Stimulated activated naive CD8-positive, alpha-beta T cell treated with anti-CD3 and anti-CD28 coated beads, Interleukin-15, Interleukin-2, amounts not matched to agents 100 ng/mL and 50 ng/mL, for 24 hours (primary cell): ENCODE measurements around the gene FHL1.
A peak's percentile ranks its signal among the peaks of the same experiment; 100 is the strongest.

Source experiments
- H3K27ac Mint-ChIP-seq: one replicate; pipeline ENCODE4 v1.8.0; 2021; ENCODE audit warnings: mild to moderate bottlenecking, mixed read lengths
- H3K27me3 Mint-ChIP-seq: one replicate; pipeline ENCODE4 v1.8.0; 2021; ENCODE audit warnings: mixed read lengths
- H3K36me3 Mint-ChIP-seq: one replicate; pipeline ENCODE4 v1.8.0; 2021; ENCODE audit warnings: low read depth, mixed read lengths
- H3K4me1 Mint-ChIP-seq: one replicate; pipeline ENCODE4 v1.8.0; 2021; ENCODE audit warnings: low read depth, mixed read lengths
- H3K4me3 Mint-ChIP-seq: one replicate; pipeline ENCODE4 v1.8.0; 2021; ENCODE audit warnings: mild to moderate bottlenecking, mixed read lengths
- H3K9me3 Mint-ChIP-seq: one replicate; pipeline ENCODE4 v1.8.0; 2021; ENCODE audit warnings: mixed read lengths

FHL1 gene

DNA sequence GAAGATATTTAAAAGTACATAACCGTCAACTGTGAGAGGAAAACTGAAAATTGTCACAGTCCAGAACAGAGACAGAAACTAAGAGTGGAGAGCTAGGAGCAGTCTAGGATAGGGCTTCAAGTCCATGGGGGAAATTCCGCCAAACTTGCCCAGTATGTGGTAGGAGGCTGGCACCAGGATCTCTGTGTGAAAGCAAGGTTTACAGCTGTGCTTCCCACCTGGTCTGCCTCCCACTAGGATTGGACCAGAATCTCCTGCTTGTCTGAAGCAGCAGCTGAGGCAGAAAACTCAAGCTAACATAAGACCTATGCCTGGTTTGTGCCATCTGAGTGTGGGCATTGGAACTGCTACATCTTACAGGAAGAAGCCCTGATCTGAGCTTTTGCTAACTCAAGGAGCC is 18.6 kb upstream of the FHL1 start:
- H3K27me3 Mint-ChIP-seq = no peaks in the 10 kb centered on the region
- no peak overlapping the region for H3K4me3 Mint-ChIP-seq
- H3K4me1 Mint-ChIP-seq = peaks cover 21% of the 10 kb centered on the region
- no peaks in the 10 kb centered on the region for H3K9me3 Mint-ChIP-seq
- no peaks in the 10 kb centered on the region for H3K36me3 Mint-ChIP-seq
- no peak overlapping the region for H3K27ac Mint-ChIP-seq

GRCh38 chrX:136130931-136131833 is 16.2 kb upstream of the FHL1 start:
- Mint-ChIP-seq H3K27me3 (no peaks in the 10 kb centered on the region), H3K9me3 (no peaks in the 10 kb centered on the region), H3K4me1 (peaks cover 21% of the 10 kb centered on the region), H3K27ac (peak overlapping the region; percentile 81), H3K36me3 (no peaks in the 10 kb centered on the region), H3K4me3 (no peak overlapping the region)

DNA sequence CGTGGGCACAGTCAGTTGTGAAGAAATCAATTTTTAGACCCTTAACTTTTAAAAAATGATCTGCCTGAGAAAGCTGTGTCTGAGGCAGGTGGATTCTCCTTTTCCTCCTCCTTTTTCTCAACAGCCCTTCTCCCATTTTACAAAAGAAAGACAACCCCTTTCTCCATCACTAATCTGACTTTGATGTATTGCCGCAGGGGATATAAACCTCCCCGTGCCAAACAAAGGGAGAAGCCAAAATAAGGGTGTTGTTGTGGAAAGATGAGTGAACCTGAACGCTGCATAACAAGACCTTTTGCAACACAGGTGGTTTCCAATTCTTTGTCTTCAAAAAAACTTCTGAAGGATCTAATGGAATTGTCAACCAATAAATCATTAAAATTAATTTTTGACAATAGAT is 8.4 kb upstream of the FHL1 start:
- no peaks in the 10 kb centered on the region for H3K27me3 Mint-ChIP-seq
- H3K9me3 Mint-ChIP-seq = no peaks in the 10 kb centered on the region
- H3K4me3 Mint-ChIP-seq = no peak overlapping the region
- no peak overlapping the region for H3K27ac Mint-ChIP-seq
- H3K4me1 Mint-ChIP-seq = peaks cover 7% of the 10 kb centered on the region
- no peaks in the 10 kb centered on the region for H3K36me3 Mint-ChIP-seq

DNA sequence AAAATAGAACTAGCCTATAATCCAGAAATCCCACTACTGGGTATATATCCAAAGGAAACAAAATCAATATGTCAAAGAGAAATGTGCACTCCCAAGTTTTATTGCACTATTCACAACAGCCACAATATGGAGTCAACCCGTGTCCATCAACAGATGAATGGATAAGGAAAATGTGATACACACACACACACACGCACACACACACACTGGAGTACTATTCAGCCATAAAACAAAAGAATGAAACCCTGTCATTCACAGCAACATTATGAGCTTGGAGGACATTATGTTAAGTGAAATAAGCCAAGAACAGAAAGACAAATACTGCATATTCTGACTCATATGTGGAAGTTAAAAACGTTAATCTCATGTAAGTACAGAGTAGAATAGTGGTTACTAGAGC is 5.8 kb upstream of the FHL1 start:
- Mint-ChIP-seq H3K27ac (peak overlapping the region; percentile 3), H3K4me1 (peaks cover 23% of the 10 kb centered on the region), H3K27me3 (peaks cover 6% of the 10 kb centered on the region), H3K9me3 (peaks cover 4% of the 10 kb centered on the region), H3K4me3 (no peak overlapping the region), H3K36me3 (no peaks in the 10 kb centered on the region)

DNA sequence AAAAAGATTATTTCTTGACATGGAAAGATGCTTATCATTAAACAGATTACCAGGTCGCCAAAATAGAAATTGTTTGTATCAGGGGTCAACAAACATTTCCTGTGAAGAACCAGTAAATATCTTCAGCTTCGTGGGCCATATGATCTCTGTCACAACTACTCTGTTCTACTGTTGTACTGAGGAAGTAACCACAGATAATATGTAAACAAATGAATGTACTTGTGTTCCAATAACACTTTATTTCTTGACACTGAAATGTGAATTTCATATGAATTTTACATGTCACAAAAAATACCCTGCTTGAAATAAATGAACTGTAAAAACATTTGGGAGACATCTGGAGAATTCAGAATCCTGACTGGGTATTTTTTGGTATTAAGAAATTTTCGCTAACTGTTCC is 4.7 kb upstream of the FHL1 start:
- Mint-ChIP-seq H3K9me3 (peaks cover 4% of the 10 kb centered on the region), H3K27ac (no peak overlapping the region), H3K27me3 (peaks cover 6% of the 10 kb centered on the region), H3K36me3 (no peaks in the 10 kb centered on the region), H3K4me3 (no peak overlapping the region), H3K4me1 (peaks cover 26% of the 10 kb centered on the region)

- Mint-ChIP-seq H3K27ac (peak overlapping the region; percentile 49), H3K9me3 (peaks cover 4% of the 10 kb centered on the region), H3K27me3 (peaks cover 6% of the 10 kb centered on the region), H3K4me1 (peaks cover 29% of the 10 kb centered on the region), H3K4me3 (peak overlapping the region; percentile 63), H3K36me3 (no peaks in the 10 kb centered on the region)
Observed at GRCh38 chrX:136143711-136144110, 3.6 kb upstream of the FHL1 start.

GRCh38 chrX:136146614-136147314 is 569 bp upstream of the FHL1 start:
- peak overlapping the region; percentile 85 for H3K4me3 Mint-ChIP-seq
- H3K27ac Mint-ChIP-seq = peak overlapping the region; percentile 82
- H3K9me3 Mint-ChIP-seq = peaks cover 4% of the 10 kb centered on the region
- H3K27me3 Mint-ChIP-seq = peaks cover 6% of the 10 kb centered on the region
- peaks cover 29% of the 10 kb centered on the region for H3K4me1 Mint-ChIP-seq
- H3K36me3 Mint-ChIP-seq = no peaks in the 10 kb centered on the region

DNA sequence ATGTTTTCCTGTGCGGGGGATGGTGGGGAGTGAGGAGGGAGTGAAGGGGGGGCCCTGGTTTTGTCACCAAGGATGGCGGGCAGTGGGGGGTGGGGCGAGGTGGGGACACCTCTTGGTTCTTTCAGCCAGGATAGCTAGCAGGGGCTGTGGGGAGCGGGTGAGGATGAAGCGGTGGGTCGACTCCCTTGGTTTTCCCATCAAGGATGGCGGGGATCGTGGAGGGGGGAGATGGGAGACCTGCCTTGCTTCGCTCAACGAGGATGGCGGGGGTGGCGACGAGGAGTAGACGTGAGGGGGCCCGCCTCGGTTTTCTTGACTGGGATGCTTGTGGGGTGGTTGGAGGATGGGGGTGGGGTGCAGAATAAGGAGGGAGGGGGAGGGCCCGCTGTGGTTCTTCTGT is 643 bp downstream of the FHL1 start:
- Mint-ChIP-seq H3K27ac (no peak overlapping the region), H3K4me3 (no peak overlapping the region), H3K27me3 (peaks cover 6% of the 10 kb centered on the region), H3K9me3 (peaks cover 4% of the 10 kb centered on the region), H3K36me3 (no peaks in the 10 kb centered on the region), H3K4me1 (peaks cover 29% of the 10 kb centered on the region)

DNA sequence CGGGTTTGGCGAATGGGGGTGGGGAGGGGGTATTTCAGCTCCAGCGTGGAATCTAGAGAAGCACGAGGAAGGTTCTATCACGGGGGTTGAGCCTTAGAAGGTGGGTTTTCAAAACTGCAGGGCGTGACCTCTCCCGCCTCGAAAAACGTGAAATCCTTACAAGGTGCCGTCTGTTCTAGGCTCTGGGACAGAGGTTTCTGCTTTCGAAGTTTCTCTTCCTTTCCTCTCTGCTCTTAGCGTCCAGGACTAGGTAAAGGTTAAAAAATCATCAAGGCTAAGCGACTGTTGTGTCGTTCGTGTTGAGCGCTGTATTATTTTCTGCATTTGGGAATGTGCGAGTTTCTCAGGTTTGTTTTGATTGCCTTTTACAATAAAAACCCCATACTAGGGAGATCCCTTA is 1.1 kb downstream of the FHL1 start:
- Mint-ChIP-seq H3K4me1 (peaks cover 28% of the 10 kb centered on the region), H3K27me3 (peaks cover 6% of the 10 kb centered on the region), H3K9me3 (peaks cover 4% of the 10 kb centered on the region), H3K36me3 (no peaks in the 10 kb centered on the region), H3K4me3 (peak overlapping the region; percentile 54), H3K27ac (no peak overlapping the region)

- Mint-ChIP-seq H3K36me3 (no peaks in the 10 kb centered on the region), H3K27ac (no peak overlapping the region), H3K27me3 (no peaks in the 10 kb centered on the region)
Observed at GRCh38 chrX:136154998-136155397, 7.7 kb downstream of the FHL1 start.

GRCh38 chrX:136156560-136157117 is 9.3 kb downstream of the FHL1 start:
- peaks cover 8% of the 10 kb centered on the region for H3K4me1 Mint-ChIP-seq
- H3K27ac Mint-ChIP-seq = no peak overlapping the region
- H3K36me3 Mint-ChIP-seq = no peaks in the 10 kb centered on the region
- no peaks in the 10 kb centered on the region for H3K9me3 Mint-ChIP-seq
- no peak overlapping the region for H3K4me3 Mint-ChIP-seq
- no peaks in the 10 kb centered on the region for H3K27me3 Mint-ChIP-seq

More at GRCh38 chrX:136154998-136155397, 7.7 kb downstream of the FHL1 start:
- H3K4me1 Mint-ChIP-seq = peaks cover 8% of the 10 kb centered on the region
- no peaks in the 10 kb centered on the region for H3K9me3 Mint-ChIP-seq
- H3K4me3 Mint-ChIP-seq = no peak overlapping the region

DNA sequence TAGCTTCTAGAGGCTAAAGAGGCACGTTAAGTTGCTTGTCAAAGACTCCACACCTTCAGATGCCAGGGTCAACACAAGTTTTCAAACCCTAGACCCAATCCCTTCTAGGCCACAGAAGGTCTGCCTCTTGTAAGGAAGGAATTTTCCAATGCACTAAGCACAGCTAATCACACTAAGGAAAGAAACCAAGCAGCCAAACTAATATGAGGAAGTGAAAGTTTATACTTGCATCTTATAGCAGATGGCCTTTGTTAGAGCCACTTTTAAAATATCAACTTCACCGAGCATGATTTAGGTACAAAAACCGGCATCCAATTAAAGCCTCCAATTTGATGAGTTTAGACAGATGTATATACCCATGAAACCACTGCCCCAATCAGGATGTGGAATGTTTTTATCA is 9.9 kb downstream of the FHL1 start:
- no peaks in the 10 kb centered on the region for H3K27me3 Mint-ChIP-seq

DNA sequence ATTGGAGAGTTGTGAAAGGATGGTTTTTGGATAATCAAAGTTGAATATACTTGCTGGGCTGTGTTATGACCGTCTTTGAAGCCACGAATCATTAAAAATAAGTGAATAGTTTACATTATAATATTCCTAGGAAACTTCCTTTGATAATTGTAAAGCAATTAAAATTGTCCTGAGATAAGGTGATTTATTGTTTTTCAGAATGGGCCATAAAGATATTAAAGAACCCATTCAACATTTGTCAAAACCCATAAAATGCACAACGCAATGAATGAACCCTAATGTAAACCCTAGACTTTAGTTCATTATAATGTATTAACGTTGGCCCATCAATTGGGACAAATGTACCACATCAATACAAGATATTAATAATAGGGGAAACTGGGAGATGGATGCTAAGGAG is 11.4 kb downstream of the FHL1 start:
- H3K4me1 Mint-ChIP-seq = peaks cover 8% of the 10 kb centered on the region
- H3K27me3 Mint-ChIP-seq = no peaks in the 10 kb centered on the region
- no peak overlapping the region for H3K27ac Mint-ChIP-seq
- no peak overlapping the region for H3K4me3 Mint-ChIP-seq
- no peaks in the 10 kb centered on the region for H3K36me3 Mint-ChIP-seq
- no peaks in the 10 kb centered on the region for H3K9me3 Mint-ChIP-seq

More for the DNA sequence above, 9.9 kb downstream of the FHL1 start:
- Mint-ChIP-seq H3K4me3 (no peak overlapping the region), H3K27ac (no peak overlapping the region), H3K9me3 (no peaks in the 10 kb centered on the region), H3K4me1 (peaks cover 8% of the 10 kb centered on the region), H3K36me3 (no peaks in the 10 kb centered on the region)

DNA sequence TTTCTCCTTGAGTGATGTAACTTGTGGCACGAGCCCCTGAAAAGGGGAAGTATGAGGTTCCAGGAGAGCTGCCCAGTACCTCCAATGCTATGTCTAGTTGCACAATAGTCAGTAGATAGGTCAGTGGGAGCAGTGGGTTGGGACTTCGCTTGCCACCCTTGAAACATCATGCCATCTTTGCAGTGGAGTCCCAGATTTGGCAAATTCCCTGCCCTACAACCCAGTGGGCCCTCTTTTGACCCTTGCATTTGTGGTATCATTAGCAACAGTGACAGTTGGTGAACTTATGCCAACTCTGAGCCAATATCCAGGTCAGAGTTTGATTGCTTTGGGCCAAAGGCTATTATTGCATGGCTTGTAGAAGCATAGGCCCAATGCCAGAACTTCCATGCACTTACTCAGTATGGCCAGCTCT is 12.3 kb downstream of the FHL1 start:
- H3K4me3 Mint-ChIP-seq = no peak overlapping the region
- H3K4me1 Mint-ChIP-seq = peaks cover 8% of the 10 kb centered on the region
- H3K9me3 Mint-ChIP-seq = no peaks in the 10 kb centered on the region
- no peaks in the 10 kb centered on the region for H3K27me3 Mint-ChIP-seq
- no peaks in the 10 kb centered on the region for H3K36me3 Mint-ChIP-seq
- H3K27ac Mint-ChIP-seq = no peak overlapping the region
